NCI-H1417 treated with DMSO at 0.1 percent for 48 hours (cell line): ENCODE data around the gene CDYL.
"Not testable (repeated sequence)": the region's sequence is repeated elsewhere in the genome, so short reads cannot be mapped to it uniquely, and the experiment has no call there.

Experiments used
- DNase-seq: peaks from one replicate; lab custom pipeline; 2025; lab: John Stamatoyannopoulos, UW

Gene CDYL

DNA sequence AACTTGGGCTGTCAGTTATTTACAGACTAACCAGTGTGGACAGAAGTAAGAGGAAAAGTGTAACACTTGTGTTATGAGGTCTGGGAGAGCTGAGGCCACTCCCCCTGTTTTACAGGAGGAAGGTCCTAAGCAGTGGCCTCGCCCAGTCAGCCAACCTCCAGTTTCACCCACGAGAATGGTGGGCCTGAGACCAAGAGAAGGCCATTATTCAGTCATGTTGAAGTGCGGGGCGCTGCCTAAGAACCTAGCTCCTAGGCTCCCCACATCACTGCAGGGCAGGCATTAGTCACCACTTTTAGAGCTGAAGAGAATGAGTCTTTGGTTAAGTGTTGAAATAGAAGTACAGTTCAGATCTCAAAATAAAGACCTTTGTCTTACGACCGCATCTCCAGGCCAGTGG is 27.9 kb downstream of the CDYL start:
- DNase-seq = no peak

DNA sequence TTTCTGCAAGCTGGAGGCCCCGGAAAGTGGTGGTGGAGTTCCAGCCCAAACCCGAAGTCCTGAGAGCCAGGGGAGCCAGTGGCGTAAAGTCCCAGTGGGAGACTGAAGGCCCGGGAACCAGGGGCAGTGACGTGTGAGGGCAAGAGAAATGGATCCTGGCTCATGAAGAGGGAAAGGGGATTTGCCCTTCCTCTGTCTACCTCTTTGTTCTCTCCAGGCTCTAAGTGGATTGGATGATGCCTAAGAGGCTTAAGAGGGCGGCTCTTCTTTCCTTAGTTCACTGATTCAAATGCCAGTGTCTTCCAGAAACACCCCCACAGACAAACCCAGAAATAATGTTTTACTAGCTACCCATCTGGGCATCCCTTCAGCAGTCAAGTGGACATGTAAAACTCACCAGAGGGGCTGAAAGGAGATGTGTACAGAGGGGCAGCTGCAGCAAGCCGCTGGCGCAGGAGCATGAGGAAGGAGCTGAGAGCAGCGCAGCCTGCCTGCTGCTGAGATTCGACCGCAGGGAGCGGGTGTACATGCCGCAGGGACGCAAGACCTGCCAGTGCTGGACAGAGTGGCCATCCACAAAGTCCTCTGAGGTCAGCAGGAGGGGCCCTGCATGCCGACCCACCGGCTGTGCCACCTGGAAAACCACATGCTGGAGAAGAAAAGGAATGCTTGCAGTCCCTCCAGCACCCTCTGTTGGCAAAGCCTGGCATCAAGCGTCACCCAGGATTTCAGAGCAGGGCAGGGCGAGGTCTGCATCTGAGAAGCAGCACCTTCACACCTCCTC is 29.5 kb downstream of the CDYL start:
- no peak for DNase-seq

DNA sequence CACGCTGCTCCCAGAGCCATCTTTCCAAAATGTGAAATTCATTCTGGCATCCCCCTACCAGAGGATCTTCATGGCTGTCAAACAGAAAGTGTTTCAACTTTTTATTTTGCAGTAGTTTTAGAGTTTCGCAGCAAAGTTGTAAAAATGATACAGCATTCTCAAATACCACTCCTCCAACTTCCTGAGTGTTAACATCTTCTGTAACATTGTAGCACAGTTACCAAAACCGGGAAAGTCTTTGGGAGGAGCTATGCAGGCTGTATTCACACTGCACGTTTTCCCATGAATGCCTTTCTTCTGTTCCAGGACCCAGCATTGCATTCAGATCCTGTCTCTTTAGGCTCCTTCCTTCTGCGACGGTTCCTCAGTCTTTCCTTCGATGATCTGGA is 30.1 kb downstream of the CDYL start:
- no peak for DNase-seq

DNA sequence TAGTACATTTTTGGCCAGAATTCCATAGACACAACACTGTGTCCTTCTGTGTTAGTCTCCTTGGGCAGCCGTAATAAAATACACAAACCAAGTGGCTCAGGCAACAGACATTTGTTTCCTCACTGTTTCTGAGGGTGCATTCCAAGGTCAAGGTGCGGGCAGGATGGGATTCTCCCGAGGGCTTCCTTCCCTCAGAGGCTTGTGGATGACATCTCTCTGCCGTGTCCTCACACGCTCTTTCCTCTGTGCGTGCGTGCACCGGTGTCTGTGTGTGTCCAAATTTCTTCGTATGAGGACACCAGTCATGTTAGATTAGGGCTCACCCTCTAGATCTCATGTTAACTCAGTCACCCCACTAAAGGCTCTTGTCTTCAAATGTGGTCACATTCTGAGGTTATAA is 30.6 kb downstream of the CDYL start:
- DNase-seq = no peak

DNA sequence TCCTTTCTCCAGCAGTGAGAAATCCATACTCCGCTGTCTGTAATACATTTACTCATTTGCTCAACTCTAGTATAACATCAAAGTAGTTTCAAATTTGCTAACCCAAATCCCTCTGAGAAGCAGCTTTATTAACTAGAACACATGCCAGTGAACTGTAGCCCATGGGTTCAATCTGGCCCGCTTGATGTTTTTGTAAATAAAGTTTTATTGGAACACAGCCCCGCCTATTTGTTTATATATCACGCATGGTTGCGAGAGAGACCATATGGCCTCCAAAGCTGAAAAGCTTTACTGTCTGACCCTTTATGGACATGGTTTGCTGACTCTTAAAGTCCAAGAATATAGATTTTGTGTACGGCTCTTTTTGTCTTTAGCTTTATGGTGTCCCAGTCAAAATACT is 32.2 kb downstream of the CDYL start:
- DNase-seq = no peak

DNA sequence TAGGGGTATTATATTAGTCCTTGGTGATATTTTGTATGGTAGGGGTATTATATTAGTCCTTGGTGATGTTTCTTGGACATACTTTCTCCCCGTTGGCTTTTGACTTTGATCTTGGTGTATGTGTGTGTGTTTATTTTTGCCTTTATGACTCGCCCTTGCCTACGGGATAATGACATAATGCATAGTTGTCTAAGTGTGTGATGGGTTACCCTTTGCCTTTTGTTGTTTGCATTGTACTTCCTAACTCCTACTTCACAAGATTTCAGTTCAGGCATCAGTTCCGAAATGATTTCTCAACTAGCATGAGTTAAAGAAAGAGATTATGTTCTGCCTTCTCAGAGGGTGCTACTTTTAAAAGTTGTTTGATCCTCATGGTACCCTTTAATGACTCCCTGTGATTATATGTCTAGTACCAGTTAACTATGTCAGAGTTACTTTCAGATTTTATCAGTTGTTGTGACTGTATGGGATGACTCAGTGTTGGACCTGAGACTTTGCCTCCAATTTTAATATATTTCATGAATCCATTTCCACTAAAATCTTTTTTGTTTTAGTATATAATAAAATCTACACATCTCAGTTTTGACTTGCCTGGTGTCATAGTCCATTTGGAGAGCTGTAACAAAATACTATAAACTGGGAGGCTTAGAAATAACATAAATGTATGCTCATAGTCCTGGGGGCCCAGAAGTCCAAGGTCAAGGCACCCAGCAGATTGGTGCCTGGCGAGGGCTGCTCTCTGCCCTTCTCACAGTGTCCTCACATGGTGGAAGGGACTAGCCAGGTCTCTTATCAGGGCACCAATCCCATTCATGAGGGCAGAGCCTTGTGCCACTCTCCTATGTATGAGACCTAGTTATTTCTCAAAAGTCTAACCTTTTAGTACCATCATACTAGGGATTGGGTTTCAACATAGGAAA is 34.1 kb downstream of the CDYL start:
- DNase-seq = no peak

DNA sequence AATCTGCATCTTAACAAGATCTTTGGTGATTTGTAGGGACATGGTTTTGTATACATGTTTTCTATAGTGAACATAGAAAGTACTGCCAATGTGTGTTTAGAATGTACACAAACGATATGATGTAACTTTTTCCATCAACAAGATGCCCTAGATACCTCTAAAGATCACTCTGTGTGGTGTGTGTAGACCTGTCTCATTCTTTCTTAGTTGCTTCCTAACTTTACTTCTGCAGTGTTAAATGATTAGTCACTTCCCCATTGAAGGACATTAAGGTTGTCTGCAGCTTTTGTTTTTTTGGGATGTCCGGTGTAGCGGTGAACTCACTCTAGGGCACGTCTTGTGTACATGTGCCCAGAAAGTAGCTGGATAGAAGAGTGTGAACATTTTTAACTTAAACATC is 35.9 kb downstream of the CDYL start:
- no peak for DNase-seq

DNA sequence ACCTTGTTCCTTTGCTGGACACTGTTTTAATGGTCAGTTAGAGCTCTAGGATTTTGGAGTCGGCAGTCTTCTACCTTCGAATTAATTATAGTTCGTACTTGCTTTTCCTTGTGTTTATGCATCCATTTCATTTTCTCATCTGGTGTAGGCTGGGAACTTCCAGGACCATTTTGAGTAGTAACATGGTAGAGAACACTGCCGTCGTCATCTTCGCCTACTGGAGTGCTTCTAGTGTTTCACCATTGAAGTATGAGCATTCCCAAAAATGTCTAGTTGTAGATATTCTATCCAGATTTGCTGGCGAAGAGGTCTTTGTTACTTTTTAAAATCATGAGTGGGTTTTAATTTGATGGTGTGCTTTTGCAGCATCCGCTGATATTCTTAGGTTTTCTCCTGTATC is 36.9 kb downstream of the CDYL start:
- no peak for DNase-seq

DNA sequence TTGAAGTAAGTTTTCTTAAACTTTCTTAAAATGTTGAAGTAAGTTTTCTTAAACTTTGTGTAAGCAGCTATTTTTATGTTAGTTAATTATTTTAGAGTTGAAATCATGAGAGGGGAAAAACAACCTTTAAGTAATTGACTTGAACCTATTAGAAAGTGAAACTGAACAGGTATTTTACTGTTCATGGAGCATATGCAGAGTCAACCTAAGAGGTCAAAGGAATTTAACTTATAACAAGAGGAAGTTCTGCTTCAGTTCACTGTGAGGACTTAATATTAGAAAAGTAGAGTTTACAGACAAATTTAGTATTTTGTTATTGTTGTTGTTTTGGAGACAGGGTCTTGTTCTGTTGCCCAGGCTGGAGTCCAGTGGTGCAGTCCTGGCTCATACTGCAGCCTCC is 38.0 kb downstream of the CDYL start:
- DNase-seq = no peak

DNA sequence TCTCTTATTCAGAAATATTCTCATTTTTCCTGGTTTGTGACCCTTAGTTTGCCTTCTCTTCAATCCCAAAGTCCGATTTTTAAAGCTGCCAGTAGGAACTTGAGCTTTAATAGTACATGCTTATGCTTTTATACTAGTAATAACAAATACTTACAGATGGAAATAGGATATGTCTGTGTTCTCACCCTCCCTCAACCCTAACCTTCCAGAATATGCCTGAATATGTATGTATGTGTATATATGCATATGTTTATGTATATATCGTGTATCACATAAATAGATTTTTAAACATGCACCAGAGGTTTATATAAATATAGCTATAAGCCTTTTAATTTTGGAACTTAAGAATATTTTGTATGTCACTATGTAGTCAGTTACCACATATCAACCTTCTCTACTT is 38.8 kb downstream of the CDYL start:
- DNase-seq = no peak

DNA sequence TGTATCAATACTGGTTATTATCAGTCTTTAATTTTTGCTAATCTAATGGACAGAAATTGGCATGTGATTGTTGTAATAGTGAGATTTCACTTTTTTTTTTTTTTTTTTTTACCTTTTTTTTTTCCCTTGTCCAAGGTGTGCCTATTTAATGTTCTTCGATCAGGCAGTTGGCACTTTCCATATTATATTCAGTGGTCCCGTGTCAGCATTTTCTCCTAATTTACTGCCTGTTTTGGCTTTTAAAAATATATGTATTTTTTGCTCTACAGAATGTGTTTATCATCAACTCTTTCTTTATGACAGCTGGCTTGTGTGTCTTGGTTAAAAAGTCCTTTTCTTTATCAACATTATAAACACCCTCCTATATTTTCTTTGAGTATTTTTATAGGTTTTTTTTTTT is 39.4 kb downstream of the CDYL start:
- no peak for DNase-seq

DNA sequence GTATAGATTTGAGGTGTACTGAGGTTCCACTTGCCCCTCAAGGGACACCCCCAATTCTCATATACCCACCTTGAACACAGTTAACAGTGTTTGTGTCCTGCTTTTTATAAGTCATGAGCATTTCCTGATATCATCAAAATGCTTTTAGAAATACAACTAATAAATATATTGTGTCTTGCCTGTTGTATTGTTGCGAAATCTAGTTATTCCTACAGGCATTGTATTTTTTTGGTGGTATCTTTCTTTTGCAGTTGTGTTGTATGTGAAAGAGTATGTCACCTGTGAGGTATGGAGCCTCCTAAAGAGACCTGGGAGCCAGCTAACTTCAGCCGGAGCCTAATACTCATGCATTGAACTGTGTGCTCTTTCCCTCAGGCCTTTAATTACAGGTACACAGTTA is 40.7 kb downstream of the CDYL start:
- DNase-seq = no peak

DNA sequence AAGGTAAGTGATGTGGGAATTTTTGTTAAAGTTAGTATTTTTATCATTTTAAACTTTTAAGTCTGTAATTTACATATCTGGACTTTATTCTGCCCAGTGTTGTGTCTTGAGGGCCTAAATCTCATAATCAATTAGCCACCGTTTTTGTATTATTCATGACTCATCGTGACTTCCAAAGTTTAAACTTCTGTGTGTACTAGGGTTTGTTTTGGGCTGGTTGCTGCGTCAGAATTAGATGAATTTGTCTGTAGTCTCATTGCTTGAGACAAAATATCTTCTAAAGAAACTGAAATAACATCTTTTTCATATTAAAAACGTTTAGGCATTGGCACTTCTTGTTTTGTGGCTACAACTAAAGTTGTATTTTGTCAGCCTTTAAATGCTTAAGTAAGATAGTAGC is 41.3 kb downstream of the CDYL start:
- DNase-seq = no peak

DNA sequence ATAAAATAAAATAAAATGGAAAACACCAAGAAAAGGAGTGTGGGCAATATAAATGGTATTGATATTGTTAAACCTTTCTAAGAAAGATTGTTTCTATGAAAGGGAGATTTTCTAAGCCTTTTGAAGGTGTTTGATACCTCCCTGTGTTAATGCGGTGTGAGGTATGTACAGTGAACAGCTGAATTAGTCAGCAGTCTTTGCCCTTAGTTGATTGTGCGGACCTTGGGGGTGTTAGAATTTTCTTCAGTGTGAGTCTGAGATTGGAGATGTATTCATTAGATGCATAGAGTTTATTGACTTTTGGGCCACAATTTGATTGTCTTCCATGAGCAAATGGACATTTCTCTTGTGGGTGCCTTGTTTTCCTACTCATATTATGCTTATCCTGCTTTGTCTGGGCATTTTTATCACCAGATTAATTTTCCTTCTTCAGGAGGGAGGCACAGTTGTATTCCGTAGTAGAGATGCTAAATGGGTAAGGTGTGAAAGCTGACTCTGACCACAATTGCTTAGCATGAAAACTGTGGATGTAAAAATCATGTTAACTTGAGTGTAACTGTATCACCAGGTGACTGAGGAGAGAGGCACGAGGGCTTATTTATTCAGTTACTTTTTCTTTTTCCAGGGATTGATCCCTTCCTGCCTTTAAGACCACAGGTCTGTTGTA is 42.2 kb downstream of the CDYL start:
- DNase-seq = no peak

DNA sequence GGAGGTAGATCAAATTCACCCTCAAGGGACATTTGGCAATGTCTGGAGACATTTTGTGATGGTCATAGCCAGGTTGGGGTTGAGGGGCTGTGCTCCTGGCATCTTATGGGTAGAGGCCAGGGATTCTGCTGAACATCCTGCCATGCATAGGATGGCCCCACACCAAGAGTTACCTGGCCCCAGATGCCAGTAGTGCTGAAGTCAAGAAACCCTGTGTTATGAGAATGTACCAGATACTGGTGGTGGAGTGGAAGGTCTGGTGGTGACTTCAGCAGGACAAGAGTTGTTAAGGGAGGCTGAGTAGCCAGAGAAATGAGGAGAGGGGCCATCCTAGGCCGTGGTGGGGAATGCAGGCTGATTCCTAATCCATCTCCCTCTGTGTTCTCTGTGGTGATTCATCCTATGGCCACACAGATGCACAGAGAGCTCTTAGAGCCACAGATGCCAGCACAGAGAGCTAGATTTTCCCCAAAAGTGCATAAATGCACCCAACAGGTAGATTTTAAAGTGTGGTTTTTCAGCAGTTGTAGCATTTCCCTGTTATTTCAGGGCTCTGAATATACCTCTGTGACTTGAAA is 43.6 kb downstream of the CDYL start:
- no peak for DNase-seq

DNA sequence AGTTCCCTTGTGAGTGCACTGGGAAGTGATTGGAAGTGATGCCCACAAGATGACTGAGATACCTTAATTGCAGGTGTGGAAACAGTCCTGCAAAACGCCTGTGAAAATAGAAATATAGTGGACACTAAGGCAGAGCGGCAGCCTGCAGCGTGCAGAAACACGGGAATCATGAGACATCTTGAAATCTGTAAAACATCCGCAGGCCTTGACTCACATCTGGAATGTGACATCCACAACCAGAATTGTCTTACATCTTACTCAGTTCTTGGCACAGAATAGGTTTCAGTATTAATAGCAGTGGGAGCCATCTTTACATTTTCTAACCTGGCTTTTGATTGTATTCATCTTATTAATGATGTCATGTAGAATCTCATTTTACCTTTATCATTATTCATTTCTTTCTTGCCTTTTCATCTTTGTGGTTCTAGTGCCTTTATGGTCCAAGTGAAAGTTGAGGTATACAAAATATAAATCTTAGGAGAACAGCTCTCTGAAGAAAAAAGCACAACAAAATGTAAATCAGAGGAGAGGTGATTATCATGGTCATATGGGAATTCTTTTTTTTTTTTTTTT is 44.6 kb downstream of the CDYL start:
- no peak for DNase-seq

DNA sequence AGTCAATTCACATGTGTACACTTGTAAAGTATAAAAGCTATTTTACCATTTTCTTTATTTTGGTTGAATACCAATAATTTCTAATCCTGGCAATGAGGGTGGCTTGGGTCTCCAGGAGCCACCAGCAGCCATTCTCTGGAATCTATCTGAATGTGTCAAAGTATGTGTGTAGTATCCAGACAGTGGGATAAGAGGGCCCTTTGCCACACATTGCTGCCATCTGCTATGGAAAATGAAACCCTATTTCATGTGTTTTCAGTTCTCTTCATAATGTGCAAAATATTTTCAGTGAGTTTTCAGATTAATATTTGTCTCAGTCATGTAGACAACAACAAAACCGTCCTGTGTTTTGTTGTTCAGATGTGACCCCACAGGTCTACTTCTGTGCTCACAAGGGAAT is 46.3 kb downstream of the CDYL start:
- no peak for DNase-seq

DNA sequence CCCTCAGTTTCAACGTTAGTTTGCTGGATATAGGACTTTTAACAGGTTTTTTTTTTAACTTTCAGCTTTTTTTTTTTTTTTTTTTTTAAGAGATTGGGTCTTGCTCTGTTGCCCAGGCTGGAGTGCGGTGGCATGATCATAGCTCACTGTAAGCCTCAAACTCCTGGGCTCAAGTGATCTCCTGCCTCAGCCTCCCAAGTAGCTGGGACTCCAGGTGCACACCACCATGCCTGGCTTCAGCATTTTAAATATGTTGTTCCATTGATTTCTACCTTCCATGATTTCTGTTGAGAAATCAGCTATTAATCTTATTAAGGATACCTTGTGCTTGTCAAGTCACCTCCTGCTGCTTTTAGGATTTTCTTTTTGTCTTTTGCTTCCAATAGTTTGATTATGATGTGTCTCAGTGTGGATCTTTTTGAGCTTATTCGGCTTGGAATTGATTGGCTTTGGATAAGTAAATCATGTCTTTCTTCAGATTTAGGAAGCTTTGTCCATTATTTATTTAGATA is 52.0 kb downstream of the CDYL start:
- DNase-seq = no peak

DNA sequence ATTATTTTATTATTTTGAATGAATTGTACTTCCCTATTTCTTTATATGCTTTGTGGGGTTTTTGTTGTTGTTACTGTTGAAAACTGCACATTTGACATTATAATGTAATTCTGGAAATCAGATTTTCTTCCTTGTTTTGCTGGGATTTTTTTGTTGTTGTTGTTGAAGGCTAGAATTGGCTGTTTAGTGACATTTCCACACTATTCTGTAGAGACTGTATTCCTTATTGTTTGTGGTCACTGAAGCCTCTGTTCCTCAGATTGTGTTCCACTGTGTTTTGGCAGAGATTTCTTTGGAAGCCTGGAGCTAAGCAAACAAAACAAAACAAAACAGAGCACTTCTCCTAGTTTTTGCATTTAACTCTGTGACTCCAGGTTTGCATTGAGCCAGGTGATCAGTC is 52.9 kb downstream of the CDYL start:
- DNase-seq = no peak

DNA sequence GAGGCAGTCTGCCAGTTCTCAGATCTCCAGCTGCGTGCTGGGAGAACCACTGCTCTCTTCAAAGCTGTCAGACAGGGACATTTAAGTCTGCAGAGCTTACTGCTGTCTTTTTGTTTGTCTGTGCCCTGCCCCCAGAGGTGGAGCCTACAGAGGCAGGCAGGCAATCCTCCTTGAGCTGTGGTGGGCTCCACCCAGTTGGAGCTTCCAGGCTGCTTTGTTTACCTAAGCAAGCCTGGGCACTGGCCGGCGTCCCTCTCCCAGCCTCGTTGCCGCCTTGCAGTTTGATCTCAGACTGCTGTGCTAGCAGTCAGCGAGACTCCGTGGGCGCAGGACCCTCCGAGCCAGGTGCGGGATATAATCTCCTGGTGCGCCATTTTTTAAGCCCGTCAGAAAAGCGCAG is 59.3 kb downstream of the CDYL start:
- not testable (repeated sequence) for DNase-seq

DNA sequence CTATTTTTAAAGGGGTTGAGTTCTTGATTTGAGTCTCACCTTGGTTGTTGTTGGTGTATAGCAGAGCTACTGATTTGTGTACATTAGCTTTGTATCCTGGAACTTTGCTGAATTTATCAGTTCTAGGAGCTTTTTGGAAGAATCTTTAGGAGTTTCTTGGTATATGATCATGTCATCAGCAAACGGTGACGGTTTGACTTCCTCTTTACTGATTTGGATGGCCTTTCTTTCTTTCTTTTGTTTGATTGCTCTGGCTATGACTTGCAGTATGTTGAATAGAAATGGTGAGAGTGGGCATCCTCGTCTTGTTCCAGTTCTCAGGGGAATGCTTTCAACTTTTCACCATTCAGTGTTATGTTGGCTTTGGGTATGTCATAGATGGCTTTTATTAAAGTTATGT is 64.0 kb downstream of the CDYL start:
- DNase-seq = no peak

DNA sequence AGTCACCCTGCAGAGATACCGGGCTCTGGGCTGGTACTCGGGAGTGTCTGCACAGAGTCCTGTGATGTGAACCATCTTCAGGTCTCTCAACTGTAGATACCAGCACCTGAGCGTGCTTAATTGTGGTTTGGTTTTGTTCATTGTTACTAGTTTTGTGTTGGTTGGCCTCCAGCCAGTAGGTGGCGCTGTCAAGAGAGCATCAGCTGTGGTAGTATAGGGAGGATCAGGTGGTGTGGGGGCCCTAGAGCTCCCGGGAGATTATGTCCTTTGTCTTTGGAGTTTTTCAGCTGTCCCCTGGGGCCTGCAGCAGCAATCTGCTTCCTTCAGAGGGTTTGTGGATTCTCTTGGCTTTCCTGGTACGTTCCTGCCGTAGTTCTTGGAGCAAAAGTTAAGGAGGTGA is 67.9 kb downstream of the CDYL start:
- DNase-seq = no peak
